Measurements from ENCODE around the gene ABLIM2. TPM values are rescaled to one million over a fixed set of nuclear protein-coding genes. Genes with fewer than 3 reads are reported as not detected.

Gene ABLIM2
- total and polyA plus RNA-seq, 2 of the 13 experiments (the other 11 are each of a cell fraction or from before 2014, with no cell fraction given) = 0.20 to 0.37 TPM

DNA sequence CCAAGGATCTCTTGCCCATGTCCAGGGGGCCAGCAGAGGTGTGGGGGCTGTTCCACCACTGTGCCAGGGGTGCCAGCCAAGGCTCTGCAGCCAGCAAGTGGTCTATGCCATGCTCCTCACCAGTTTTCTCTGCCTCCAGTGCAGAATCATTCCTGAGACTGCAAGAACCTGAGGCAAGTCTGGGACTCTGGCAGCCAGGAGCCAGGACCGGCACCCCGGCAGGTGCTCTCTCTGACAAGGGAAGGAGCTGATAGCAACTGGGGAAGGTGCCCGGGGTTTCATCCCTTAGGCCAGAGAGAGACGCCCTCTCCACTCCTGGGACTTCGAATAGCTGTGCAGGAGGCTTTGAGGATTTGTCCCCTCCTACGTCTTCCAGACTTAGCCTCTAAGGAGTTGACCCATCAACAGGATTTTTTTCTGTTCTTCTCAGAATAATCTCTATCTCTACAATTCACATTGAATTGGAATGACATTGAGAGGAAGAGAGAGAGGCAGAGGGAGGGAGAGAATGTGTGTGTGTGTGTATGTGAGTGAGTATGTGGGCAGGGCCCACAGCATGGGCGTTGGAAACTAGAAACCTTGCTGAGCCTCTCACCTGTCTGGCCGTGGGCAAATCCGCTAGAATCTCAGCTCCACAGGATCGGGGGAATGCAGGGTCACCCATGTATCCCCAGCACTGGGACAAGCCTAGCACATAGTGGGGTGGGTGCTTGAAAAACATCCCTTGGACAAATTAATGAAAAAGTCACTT, 144.5 kb downstream of the ABLIM2 start:
- H3K9me3 ChIP-seq (ENCODE audit: low read length) = no peaks in the 10 kb centered on the region
- no peaks in the 10 kb centered on the region for H3K36me3 ChIP-seq (replicated peaks in 1 of 2; ENCODE audit: control insufficient read depth in 1 of 2, insufficient read depth in 2 of 2, low read length in 2 of 2)
- WGBS (ENCODE audit: low lambda C conversion rate) = 33% methylated on average over 6 of the region's 10 CpGs
- H3K27ac ChIP-seq (ENCODE audit: extremely low read length, insufficient read depth, low read length) = no peak overlapping the region
- BruUV-seq (replicated peaks) = no TSS peak
- ChIA-PET CTCF (ENCODE audit: low intra/inter-chr PET ratio, low total read pairs) (no interaction called here), POLR2A (no interaction called here)
- FAIRE-seq (no peak), ATAC-seq (no peak; the same call in 1 of the 3 replicates), DNase-seq (ENCODE audit: low spot score) (no peak)
- H2AFZ ChIP-seq (ENCODE audit: low read length) = no peak overlapping the region
- TF ChIP-seq TAF15 (IDR thresholded peaks at IDR 0.05; ENCODE audit: low read depth, low read length, poor library complexity, severe bottlenecking) = no peak
- TF ChIP-seq ZBTB20 (CRISPR knock-in tag; IDR thresholded peaks at IDR 0.05; ENCODE audit: borderline replicate concordance, low read depth) = no peak
- no peak for TF ChIP-seq ZNF672 (CRISPR knock-in tag; IDR thresholded peaks at IDR 0.05)
- no peak for TF ChIP-seq ZMYM2 (CRISPR knock-in tag; IDR thresholded peaks at IDR 0.05)
- TF ChIP-seq ZFP37 (CRISPR knock-in tag; IDR thresholded peaks at IDR 0.05; ENCODE audit: borderline replicate concordance) = no peak
- TF ChIP-seq ZHX1 (CRISPR knock-in tag; IDR thresholded peaks at IDR 0.05; ENCODE audit: low read depth) = no peak
- TF ChIP-seq MIER3 (CRISPR knock-in tag; IDR thresholded peaks at IDR 0.05; ENCODE audit: borderline replicate concordance) = no peak
- TF ChIP-seq ZNF30 (CRISPR knock-in tag; IDR thresholded peaks at IDR 0.05) = no peak
- TF ChIP-seq, protein P1, sequence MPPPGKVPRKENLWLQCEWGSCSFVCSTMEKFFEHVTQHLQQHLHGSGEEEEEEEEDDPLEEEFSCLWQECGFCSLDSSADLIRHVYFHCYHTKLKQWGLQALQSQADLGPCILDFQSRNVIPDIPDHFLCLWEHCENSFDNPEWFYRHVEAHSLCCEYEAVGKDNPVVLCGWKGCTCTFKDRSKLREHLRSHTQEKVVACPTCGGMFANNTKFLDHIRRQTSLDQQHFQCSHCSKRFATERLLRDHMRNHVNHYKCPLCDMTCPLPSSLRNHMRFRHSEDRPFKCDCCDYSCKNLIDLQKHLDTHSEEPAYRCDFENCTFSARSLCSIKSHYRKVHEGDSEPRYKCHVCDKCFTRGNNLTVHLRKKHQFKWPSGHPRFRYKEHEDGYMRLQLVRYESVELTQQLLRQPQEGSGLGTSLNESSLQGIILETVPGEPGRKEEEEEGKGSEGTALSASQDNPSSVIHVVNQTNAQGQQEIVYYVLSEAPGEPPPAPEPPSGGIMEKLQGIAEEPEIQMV (CRISPR knock-in tag; IDR thresholded peaks at IDR 0.05; ENCODE audit: low read depth) = no peak
- TF ChIP-seq ZNF615 (CRISPR knock-in tag; IDR thresholded peaks at IDR 0.05; ENCODE audit: borderline replicate concordance) = no peak
- no peak for TF ChIP-seq POGZ (CRISPR knock-in tag; IDR thresholded peaks at IDR 0.05)
- no peak for TF ChIP-seq AGO2 (optimal IDR thresholded peaks at IDR 0.05; ENCODE audit: low read depth, low read length)
- TF ChIP-seq SYNCRIP (IDR thresholded peaks at IDR 0.05; ENCODE audit: insufficient read depth, low read depth, low read length) = no peak
- TF ChIP-seq ZNF7 (CRISPR knock-in tag; IDR thresholded peaks at IDR 0.05) = no peak
- TF ChIP-seq PAWR (CRISPR knock-in tag; IDR thresholded peaks at IDR 0.05; ENCODE audit: borderline replicate concordance) = no peak
- no peak for TF ChIP-seq ZFP36L2 (CRISPR knock-in tag; IDR thresholded peaks at IDR 0.05)
- TF ChIP-seq RAD51 (IDR thresholded peaks at IDR 0.05; ENCODE audit: borderline replicate concordance) = no peak
- TF ChIP-seq ZNF772 (CRISPR knock-in tag; IDR thresholded peaks at IDR 0.05) = no peak
- TF ChIP-seq GABPA (IDR thresholded peaks at IDR 0.05; ENCODE audit: low read depth, low read length) = no peak
- TF ChIP-seq GABPA (CRISPR knock-in tag; IDR thresholded peaks at IDR 0.05; ENCODE audit: low read depth) = no peak
- H3K4me1 ChIP-seq (ENCODE audit: insufficient read depth, low read length) = peaks cover 32% of the 10 kb centered on the region
- intact Hi-C loops (cut with micrococcal nuclease; ENCODE audit: unreplicated experiment) (no loop called here), in situ Hi-C loops (cut with HindIII; ENCODE audit: extremely low pct_ligation_motif_present, low pct_unique_long_range_greater_than_20kb) (no loop called here)
- H3K79me2 ChIP-seq (ENCODE audit: insufficient read depth, low read length) = no peaks in the 10 kb centered on the region
- no peak overlapping the region for H3K9ac ChIP-seq (ENCODE audit: insufficient read depth, low read depth, low read length)
- peaks cover 6 to 20% of the 10 kb centered on the region in 2 experiments; a peak in 3 of 5 replicates for H3K27me3 ChIP-seq (ENCODE audit: control insufficient read depth in 1 of 2, insufficient read depth in 2 of 2, low read length in 2 of 2)
- no peak overlapping the region for H3K4me2 ChIP-seq (ENCODE audit: low read depth, low read length)
- no peak overlapping the region for H3K4me3 ChIP-seq (replicated peaks in 1 of 3; ENCODE audit: insufficient read depth in 1 of 3, low read depth in 2 of 3, low read length in 3 of 3)
- H4K20me1 ChIP-seq (ENCODE audit: insufficient read depth, low read length) = no peaks in the 10 kb centered on the region

Measured in HepG2 (cell line).